MM.1S (cell line): Measurements from ENCODE around the gene TIMM13.

Experiments used
- DNase-seq: peaks from one replicate; pipeline ENCODE4 v3.0.0-alpha.2; 2015
- H2AFZ ChIP-seq: fragments of 300-600 bp; sonication (generic); 2 replicates; pipeline ENCODE4 v1.6.0; 2016; ENCODE audit warnings: antibody characterized with exemption, low read length
- H3F3A ChIP-seq: fragments of 300-600 bp; sonication (generic); 2 replicates; pipeline ENCODE4 v1.6.1; 2016; ENCODE audit warnings: mild to moderate bottlenecking, antibody characterized with exemption, low read length, moderate library complexity, mixed read lengths; ENCODE audit not compliant: insufficient read depth
- H3K27ac ChIP-seq: fragments of 300-600 bp; sonication (generic); 2 replicates; pipeline ENCODE4 v1.5.1; 2016; ENCODE audit warnings: mild to moderate bottlenecking, low read length
- H3K27me3 ChIP-seq: fragments of 300-600 bp; sonication (generic); replicated peaks from 2 replicates; pipeline ENCODE4 v1.6.0; 2016; ENCODE audit warnings: low read length; ENCODE audit not compliant: insufficient read depth
- H3K36me3 ChIP-seq: fragments of 300-600 bp; sonication (generic); replicated peaks from 2 replicates; pipeline ENCODE4 v1.6.1; 2016; ENCODE audit warnings: mild to moderate bottlenecking, low read length, mixed read lengths; ENCODE audit not compliant: insufficient read depth
- H3K4me1 ChIP-seq: fragments of 300-600 bp; sonication (generic); 2 replicates; pipeline ENCODE4 v1.6.1; 2016; ENCODE audit warnings: low read length, mixed read lengths
- H3K4me2 ChIP-seq: fragments of 300-600 bp; sonication (generic); 2 replicates; pipeline ENCODE4 v1.6.0; 2016; ENCODE audit warnings: low read depth, low read length
- H3K4me3 ChIP-seq: fragments of 300-600 bp; sonication (generic); 2 replicates; pipeline ENCODE4 v1.5.1; 2016; ENCODE audit warnings: low read length, mixed read lengths
- H3K79me2 ChIP-seq: fragments of 300-600 bp; sonication (generic); 2 replicates; pipeline ENCODE4 v1.6.1; 2016; ENCODE audit warnings: mixed run types, low read length, mixed read lengths
- H3K9ac ChIP-seq: fragments of 300-600 bp; sonication (generic); 2 replicates; pipeline ENCODE4 v1.6.1; 2016; ENCODE audit warnings: low read length, mixed read lengths
- H3K9me2 ChIP-seq: fragments of 300-600 bp; sonication (generic); replicated peaks from 2 replicates; pipeline ENCODE4 v1.6.1; 2016; ENCODE audit warnings: mild to moderate bottlenecking, low read length, mixed read lengths; ENCODE audit not compliant: insufficient read depth
- H3K9me3 ChIP-seq: fragments of 300-600 bp; sonication (generic); replicated peaks from 2 replicates; pipeline ENCODE4 v1.6.1; 2016; ENCODE audit warnings: mild to moderate bottlenecking, low read length, mixed read lengths; ENCODE audit not compliant: insufficient read depth
- H4K20me1 ChIP-seq: fragments of 300-600 bp; sonication (generic); 2 replicates; pipeline ENCODE4 v1.6.1; 2016; ENCODE audit warnings: mild to moderate bottlenecking, low read length, moderate library complexity, mixed read lengths; ENCODE audit not compliant: insufficient read depth
- EZH2 ChIP-seq: fragments of 300-600 bp; sonication (generic); optimal IDR thresholded peaks from 2 replicates; pipeline ENCODE3; 2017; ENCODE audit warnings: low read depth, mild to moderate bottlenecking, antibody characterized with exemption, low read length, mixed read lengths
- EZH2phosphoT487 ChIP-seq: fragments of 300-600 bp; sonication (generic); IDR thresholded peaks from 2 replicates; pipeline ENCODE4 v1.6.1; 2018; ENCODE audit warnings: antibody characterized with exemption, low read length
- TF ChIP-seq, protein P1 (sequence below): fragments of 300-600 bp; sonication (generic); IDR thresholded peaks from 2 replicates; pipeline ENCODE4 v1.5.1; 2016; ENCODE audit warnings: antibody characterized with exemption, low read length, mixed read lengths

TIMM13 gene

DNA sequence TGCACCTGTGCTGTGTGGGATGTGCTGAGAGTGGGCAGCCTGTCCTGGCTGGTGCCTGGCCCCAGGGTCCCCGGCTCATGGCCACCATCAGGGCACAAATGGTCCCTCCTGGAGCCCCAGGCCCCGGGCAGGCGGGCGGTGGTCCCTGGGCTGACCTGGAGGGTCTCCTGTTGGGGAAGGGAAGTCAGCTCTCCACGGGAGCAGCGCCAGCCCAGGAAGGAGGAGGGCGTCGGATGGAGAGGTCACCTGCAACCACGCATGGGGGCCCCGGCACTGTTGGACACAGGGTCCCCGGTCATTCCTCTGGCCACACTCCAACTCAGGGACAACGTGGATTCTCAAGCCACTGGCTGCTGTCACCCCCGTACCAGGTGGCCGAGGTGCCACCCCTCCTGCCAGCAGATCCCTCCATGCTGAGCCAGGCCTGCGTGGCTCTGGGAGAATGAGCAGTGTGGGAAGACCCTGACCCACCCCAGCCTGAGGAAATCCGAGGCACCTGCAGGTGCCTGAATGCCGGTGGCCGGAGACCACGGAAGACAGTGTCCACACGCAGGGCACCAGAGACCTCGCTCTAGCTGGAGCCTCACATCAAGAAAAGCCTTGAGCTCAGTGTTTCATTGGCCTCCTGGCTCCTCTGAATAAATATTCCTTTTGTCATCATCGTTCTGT, 15.9 kb upstream of the TIMM13 start:
- Histone ChIP-seq H3K4me1 (peaks cover 15% of the 10 kb centered on the region), H3K9ac (no peak overlapping the region), H4K20me1 (no peaks in the 10 kb centered on the region), H2AFZ (no peak overlapping the region), H3K4me3 (no peak overlapping the region), H3K9me2 (no peaks in the 10 kb centered on the region), H3K36me3 (peaks cover 16% of the 10 kb centered on the region; the same call in 1 of the 2 replicates), H3K27ac (no peak overlapping the region), H3K9me3 (no peaks in the 10 kb centered on the region), H3K4me2 (no peak overlapping the region), H3F3A (peaks cover 20% of the 10 kb centered on the region), H3K79me2 (peaks cover 89% of the 10 kb centered on the region), H3K27me3 (no peaks in the 10 kb centered on the region)
- DNase-seq: no peak
- no peak for TF ChIP-seq EZH2phosphoT487
- no peak for TF ChIP-seq EZH2
- TF ChIP-seq, protein P1, sequence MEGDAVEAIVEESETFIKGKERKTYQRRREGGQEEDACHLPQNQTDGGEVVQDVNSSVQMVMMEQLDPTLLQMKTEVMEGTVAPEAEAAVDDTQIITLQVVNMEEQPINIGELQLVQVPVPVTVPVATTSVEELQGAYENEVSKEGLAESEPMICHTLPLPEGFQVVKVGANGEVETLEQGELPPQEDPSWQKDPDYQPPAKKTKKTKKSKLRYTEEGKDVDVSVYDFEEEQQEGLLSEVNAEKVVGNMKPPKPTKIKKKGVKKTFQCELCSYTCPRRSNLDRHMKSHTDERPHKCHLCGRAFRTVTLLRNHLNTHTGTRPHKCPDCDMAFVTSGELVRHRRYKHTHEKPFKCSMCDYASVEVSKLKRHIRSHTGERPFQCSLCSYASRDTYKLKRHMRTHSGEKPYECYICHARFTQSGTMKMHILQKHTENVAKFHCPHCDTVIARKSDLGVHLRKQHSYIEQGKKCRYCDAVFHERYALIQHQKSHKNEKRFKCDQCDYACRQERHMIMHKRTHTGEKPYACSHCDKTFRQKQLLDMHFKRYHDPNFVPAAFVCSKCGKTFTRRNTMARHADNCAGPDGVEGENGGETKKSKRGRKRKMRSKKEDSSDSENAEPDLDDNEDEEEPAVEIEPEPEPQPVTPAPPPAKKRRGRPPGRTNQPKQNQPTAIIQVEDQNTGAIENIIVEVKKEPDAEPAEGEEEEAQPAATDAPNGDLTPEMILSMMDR: no peak

DNA sequence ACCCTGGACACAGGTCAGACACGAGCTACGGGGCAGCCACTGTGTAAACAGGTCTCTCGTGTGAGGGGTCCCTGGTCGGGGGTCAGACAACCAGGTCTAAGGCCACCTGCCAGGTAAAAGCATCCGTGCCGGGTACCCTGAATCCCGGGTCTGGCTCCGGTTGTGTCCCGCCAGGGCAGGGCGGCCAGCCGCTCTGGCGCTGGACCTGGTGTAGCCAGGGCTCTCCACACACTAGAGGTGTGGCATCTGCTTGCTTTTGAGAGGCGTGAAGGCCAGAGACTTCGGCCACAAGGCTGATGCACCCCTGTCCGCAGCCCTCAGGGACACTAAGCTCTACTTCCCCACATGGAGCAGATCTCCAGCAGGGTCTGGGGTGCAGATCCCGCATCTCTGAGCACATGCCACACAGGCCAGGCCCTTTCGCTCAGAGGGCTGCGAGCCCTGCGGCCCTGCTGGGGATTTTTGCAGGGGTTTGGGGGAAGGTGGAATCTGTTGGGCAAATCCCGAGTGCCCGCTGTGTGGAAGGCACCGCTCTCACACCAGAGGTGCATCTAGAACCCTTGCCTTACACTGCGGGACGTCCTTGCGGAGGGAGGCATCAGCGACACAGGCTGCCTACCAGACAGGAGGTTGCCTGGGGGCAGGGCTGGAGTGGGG, 13.8 kb upstream of the TIMM13 start:
- Histone ChIP-seq H3K36me3 (peaks cover 26% of the 10 kb centered on the region), H3K4me3 (no peak overlapping the region), H3K79me2 (peaks cover 93% of the 10 kb centered on the region), H3K9me3 (no peaks in the 10 kb centered on the region), H4K20me1 (no peaks in the 10 kb centered on the region), H3K9ac (no peak overlapping the region), H3K27ac (no peak overlapping the region), H2AFZ (no peak overlapping the region), H3F3A (peaks cover 2% of the 10 kb centered on the region; the same call in 1 of the 2 replicates), H3K27me3 (no peaks in the 10 kb centered on the region), H3K4me2 (no peak overlapping the region), H3K9me2 (no peaks in the 10 kb centered on the region), H3K4me1 (peaks cover 2% of the 10 kb centered on the region; the same call in 1 of the 2 replicates)
- TF ChIP-seq, protein P1: no peak
- TF ChIP-seq EZH2phosphoT487 (no peak), EZH2 (no peak)
- DNase-seq: no peak

DNA sequence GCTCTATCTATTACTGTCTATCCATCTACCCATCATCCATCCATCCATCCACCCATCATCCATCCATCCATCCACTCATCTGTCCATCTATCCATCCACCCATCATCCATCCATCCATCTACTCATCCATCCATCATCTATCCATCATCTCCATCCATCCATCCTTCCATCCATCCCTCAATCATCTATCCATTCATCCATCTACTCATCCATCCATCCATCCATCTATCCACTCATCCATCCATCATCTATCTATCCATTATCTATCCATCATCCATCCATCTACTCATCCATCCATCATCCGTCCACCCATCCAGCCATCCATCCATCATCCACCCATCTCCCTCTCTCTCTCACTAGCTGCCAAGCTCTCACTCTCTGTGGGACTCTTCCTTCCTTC, 13.1 kb upstream of the TIMM13 start:
- H3K79me2 ChIP-seq: peaks cover 91% of the 10 kb centered on the region
- no peak overlapping the region for H3K4me3 ChIP-seq
- H3K9me3 ChIP-seq: no peaks in the 10 kb centered on the region
- no peak overlapping the region for H3K27ac ChIP-seq
- H3K36me3 ChIP-seq: peaks cover 26% of the 10 kb centered on the region
- no peak for DNase-seq
- no peak overlapping the region for H3K4me2 ChIP-seq
- H4K20me1 ChIP-seq: no peaks in the 10 kb centered on the region
- H3K4me1 ChIP-seq: no peaks in the 10 kb centered on the region
- H3K9me2 ChIP-seq: no peaks in the 10 kb centered on the region
- TF ChIP-seq EZH2phosphoT487: no peak
- TF ChIP-seq, protein P1: no peak
- TF ChIP-seq EZH2: no peak
- H3K27me3 ChIP-seq: no peaks in the 10 kb centered on the region
- H2AFZ ChIP-seq: no peak overlapping the region
- H3F3A ChIP-seq: no peaks in the 10 kb centered on the region; the same call in 1 of the 2 replicates
- no peak overlapping the region for H3K9ac ChIP-seq
